Keratinocyte (primary cell): ENCODE measurements around the gene PITPNC1. TPM values are rescaled to one million over a fixed set of nuclear protein-coding genes. Genes with fewer than 3 reads are reported as not detected.

Experiments used
- DNase-seq: peaks from one replicate; pipeline ENCODE4 v3.0.0-alpha.2; 2011; ENCODE audit warnings: low read depth, missing footprints, low spot score
- FAIRE-seq: peaks from 2 replicates; lab custom pipeline; 2011; peaks lifted over from hg19 to GRCh38; lab: Jason Lieb, UNC
- H2AFZ ChIP-seq: 2 replicates; pipeline ENCODE4 v1.6.0; 2012; ENCODE audit warnings: low read length, control low read depth, inconsistent platforms; ENCODE audit not compliant: control insufficient read depth
- H3K27ac ChIP-seq: 2 replicates; pipeline ENCODE4 v1.5.1; 2011; ENCODE audit warnings: low read length; ENCODE audit not compliant: control insufficient read depth, insufficient read depth
- H3K27me3 ChIP-seq: 3 replicates; pipeline ENCODE4 v1.6.0; 2011; ENCODE audit warnings: low read length; ENCODE audit not compliant: control insufficient read depth, insufficient read depth; ENCODE audit errors: extremely low read depth
- H3K36me3 ChIP-seq, 2 experiments: 2 replicates in 1 of 2; 3 replicates in 1 of 2; pipeline ENCODE4 v1.5.1; 2011; ENCODE audit warnings: low read length in 2 of 2, mild to moderate bottlenecking in 1 of 2; ENCODE audit not compliant: control insufficient read depth in 2 of 2, insufficient read depth in 2 of 2; ENCODE audit errors: extremely low read depth in 1 of 2
- H3K4me1 ChIP-seq: 3 replicates; pipeline ENCODE4 v1.5.1; 2011; ENCODE audit warnings: low read length; ENCODE audit not compliant: control insufficient read depth, insufficient read depth; ENCODE audit errors: extremely low read depth
- H3K4me2 ChIP-seq: 3 replicates; pipeline ENCODE4 v1.6.0; 2011; ENCODE audit warnings: low read depth, low read length; ENCODE audit not compliant: control insufficient read depth, insufficient read depth; ENCODE audit errors: extremely low read depth
- H3K4me3 ChIP-seq, 3 experiments: fragments of 200-600 bp in 1 of 3; sonication (generic) in 1 of 3; 2 replicates in 2 of 3; 3 replicates in 1 of 3; pipeline ENCODE4 v1.5.1; 2011 to 2016; ENCODE audit warnings: low read length in 3 of 3, mild to moderate bottlenecking in 3 of 3, control low read depth in 2 of 3, inconsistent platforms in 1 of 3, low read depth in 1 of 3, mixed read lengths in 1 of 3, mixed run types in 1 of 3, moderate library complexity in 1 of 3; ENCODE audit not compliant: control insufficient read depth in 2 of 3, insufficient read depth in 2 of 3; ENCODE audit errors: extremely low read depth in 1 of 3
- H3K79me2 ChIP-seq: 2 replicates; pipeline ENCODE4 v1.6.0; 2012; ENCODE audit warnings: low read length; ENCODE audit not compliant: control insufficient read depth, insufficient read depth
- H3K9ac ChIP-seq: 3 replicates; pipeline ENCODE4 v1.6.0; 2011; ENCODE audit warnings: low read length; ENCODE audit not compliant: control insufficient read depth, insufficient read depth; ENCODE audit errors: extremely low read depth
- H3K9me1 ChIP-seq: 3 replicates; pipeline ENCODE4 v1.6.0; 2011; ENCODE audit warnings: low read length; ENCODE audit not compliant: control insufficient read depth, insufficient read depth; ENCODE audit errors: extremely low read depth
- H3K9me3 ChIP-seq: 2 replicates; pipeline ENCODE4 v1.5.1; 2012; ENCODE audit warnings: low read depth, low read length; ENCODE audit not compliant: control insufficient read depth
- H4K20me1 ChIP-seq: 3 replicates; pipeline ENCODE4 v1.6.0; 2011; ENCODE audit warnings: low read length; ENCODE audit not compliant: control insufficient read depth, insufficient read depth; ENCODE audit errors: extremely low read depth
- EZH2 ChIP-seq: IDR thresholded peaks from one replicate; pipeline ENCODE4 v1.6.1; 2012; ENCODE audit warnings: inconsistent platforms, mild to moderate bottlenecking, low read length, moderate library complexity
- dilution Hi-C: fragments of 300-500 bp; cut with MboI; formaldehyde crosslinking; loops from one replicate; pipeline ENCODE4 v1.7.0; 2020; ENCODE audit warnings: low sequenced_read_pairs; ENCODE audit not compliant: extremely low pct_ligation_motif_present
- polyA plus RNA-seq, 5 experiments: library from polyadenylated mRNA; depleted of rRNA in 3 of 5; stranded (reverse) in 3 of 5; stranded (forward) in 1 of 5; unstranded in 1 of 5; fragments of >200 nt; gene quantifications; 1 replicate in 1 of 5; 2 replicates in 3 of 5; 3 replicates in 1 of 5; pipeline versions ENCODE4 v1.2.1 to v1.2.3, GENCODE V29; 2011 to 2012; ENCODE audit warnings: missing spikeins in 2 of 5, low read depth in 1 of 5, low replicate concordance in 1 of 5
- TF ChIP-seq, protein P1 (sequence below), 3 experiments: IDR thresholded peaks in 1 of 3; conservative IDR thresholded peaks in 1 of 3; optimal IDR thresholded peaks in 1 of 3; 2 replicates in 2 of 3; 3 replicates in 1 of 3; pipeline versions ENCODE3 to v1.5.1; 2011; ENCODE audit warnings: low read length in 3 of 3, mild to moderate bottlenecking in 3 of 3, moderate library complexity in 2 of 3, control low read depth in 1 of 3, inconsistent platforms in 1 of 3; ENCODE audit not compliant: insufficient read depth in 2 of 3; ENCODE audit errors: extremely low read depth in 1 of 3

The PITPNC1 gene
- polyA plus RNA-seq, 1 donor (not counting 4 experiments of a cell fraction or from before 2014, with no cell fraction given), result 24.8 TPM

- Histone ChIP-seq H3K27ac (no peak overlapping the region), H3K9me3 (no peaks in the 10 kb centered on the region), H3K9me1 (no peaks in the 10 kb centered on the region), H3K4me1 (no peaks in the 10 kb centered on the region), H3K27me3 (no peaks in the 10 kb centered on the region), H4K20me1 (no peaks in the 10 kb centered on the region), H3K9ac (no peak overlapping the region), H3K4me2 (no peak overlapping the region), H3K4me3 (no peak overlapping the region), H3K79me2 (no peaks in the 10 kb centered on the region), H2AFZ (no peak overlapping the region), H3K36me3 (peaks cover 0 to 6% of the 10 kb centered on the region in 2 experiments)
- no peak for FAIRE-seq
- dilution Hi-C loops, result no loop called here
- DNase-seq, result no peak
- TF ChIP-seq, protein P1, sequence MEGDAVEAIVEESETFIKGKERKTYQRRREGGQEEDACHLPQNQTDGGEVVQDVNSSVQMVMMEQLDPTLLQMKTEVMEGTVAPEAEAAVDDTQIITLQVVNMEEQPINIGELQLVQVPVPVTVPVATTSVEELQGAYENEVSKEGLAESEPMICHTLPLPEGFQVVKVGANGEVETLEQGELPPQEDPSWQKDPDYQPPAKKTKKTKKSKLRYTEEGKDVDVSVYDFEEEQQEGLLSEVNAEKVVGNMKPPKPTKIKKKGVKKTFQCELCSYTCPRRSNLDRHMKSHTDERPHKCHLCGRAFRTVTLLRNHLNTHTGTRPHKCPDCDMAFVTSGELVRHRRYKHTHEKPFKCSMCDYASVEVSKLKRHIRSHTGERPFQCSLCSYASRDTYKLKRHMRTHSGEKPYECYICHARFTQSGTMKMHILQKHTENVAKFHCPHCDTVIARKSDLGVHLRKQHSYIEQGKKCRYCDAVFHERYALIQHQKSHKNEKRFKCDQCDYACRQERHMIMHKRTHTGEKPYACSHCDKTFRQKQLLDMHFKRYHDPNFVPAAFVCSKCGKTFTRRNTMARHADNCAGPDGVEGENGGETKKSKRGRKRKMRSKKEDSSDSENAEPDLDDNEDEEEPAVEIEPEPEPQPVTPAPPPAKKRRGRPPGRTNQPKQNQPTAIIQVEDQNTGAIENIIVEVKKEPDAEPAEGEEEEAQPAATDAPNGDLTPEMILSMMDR (optimal IDR thresholded peaks at IDR 0.05 in 1 of 3, IDR thresholded peaks at IDR 0.05 in 1 of 3, conservative IDR thresholded peaks at IDR 0.05 in 1 of 3; ENCODE audit: extremely low read depth in 1 of 3, insufficient read depth in 2 of 3, low read length in 3 of 3), result no peak
- no peak for TF ChIP-seq EZH2
Measured at GRCh38 chr17:67687511-67687910, 310.4 kb downstream of the PITPNC1 start.

GRCh38 chr17:67689534-67690177 is 312.6 kb downstream of the PITPNC1 start:
- Histone ChIP-seq H3K9ac (no peak overlapping the region), H3K4me1 (no peaks in the 10 kb centered on the region), H3K36me3 (peaks cover 0 to 7% of the 10 kb centered on the region in 2 experiments), H3K4me2 (no peak overlapping the region), H2AFZ (no peak overlapping the region), H3K4me3 (no peak overlapping the region), H4K20me1 (no peaks in the 10 kb centered on the region), H3K79me2 (no peaks in the 10 kb centered on the region), H3K27ac (no peak overlapping the region), H3K9me3 (no peaks in the 10 kb centered on the region), H3K9me1 (no peaks in the 10 kb centered on the region), H3K27me3 (no peaks in the 10 kb centered on the region)
- TF ChIP-seq EZH2, result no peak
- TF ChIP-seq, protein P1 (optimal IDR thresholded peaks at IDR 0.05 in 1 of 3, IDR thresholded peaks at IDR 0.05 in 1 of 3, conservative IDR thresholded peaks at IDR 0.05 in 1 of 3; ENCODE audit: extremely low read depth in 1 of 3, insufficient read depth in 2 of 3, low read length in 3 of 3), result peak in 2 of 3 experiments; percentile 62 to 68
- dilution Hi-C loops, result no loop called here
- DNase-seq, result peak; percentile 23
- FAIRE-seq, result peak; percentile 80
